GM12878 (cell line): Measurements from ENCODE around the gene SLC25A13. TPM values are rescaled to one million over a fixed set of nuclear protein-coding genes. Genes with fewer than 3 reads are reported as not detected.

Experiments
- ATAC-seq: fragments of 200-7000 bp; cut with Tn5 transposase; 3 replicates; pipeline ENCODE4 v1.9.1; 2020; ENCODE audit warnings: mild to moderate bottlenecking, moderate library complexity
- BruUV-seq: library from RNA; stranded (reverse); fragments of 400-500 nt; replicated peaks from 2 replicates; lab custom pipeline; 2021; lab: Mats Ljungman, UMichigan
- CTCF ChIA-PET: fragments of 300-600 bp; sonication (Branson Sonifier 250); formaldehyde crosslinking; extraction: SDS; loops from one replicate; lab custom pipeline; 2021; ENCODE audit warnings: inconsistent platforms; lab: Yijun Ruan, JAX
- POLR2A ChIA-PET: fragments of 350-600 bp; formaldehyde crosslinking; extraction: SDS; loops from one replicate; lab custom pipeline; 2021; ENCODE audit warnings: inconsistent platforms; lab: Charles Lee
- RAD21 ChIA-PET: fragments of 300-600 bp; sonication (Branson Sonifier 250); formaldehyde crosslinking; loops from one replicate; lab custom pipeline; 2023; ENCODE audit warnings: antibody characterized with exemption; ENCODE audit not compliant: unreplicated experiment; lab: Charles Lee
- SMC1A ChIA-PET: fragments of 300-600 bp; sonication (Branson Sonifier 250); formaldehyde crosslinking; loops from one replicate; lab custom pipeline; 2023; ENCODE audit not compliant: unreplicated experiment, uncharacterized antibody; lab: Charles Lee
- DNase-seq: peaks from one replicate; pipeline ENCODE4 v3.0.0-alpha.2; 2011; ENCODE audit warnings: low read depth, low spot score
- FAIRE-seq: peaks from 3 replicates; lab custom pipeline; 2011; peaks lifted over from hg19 to GRCh38; lab: Jason Lieb, UNC
- H2AFZ ChIP-seq: 2 replicates; pipeline ENCODE4 v1.6.0; 2011; ENCODE audit warnings: low read depth, low read length, control low read depth; ENCODE audit not compliant: control insufficient read depth
- H3K27ac ChIP-seq: 2 replicates; pipeline ENCODE4 v1.5.1; 2011; ENCODE audit warnings: control low read depth; ENCODE audit not compliant: control insufficient read depth, insufficient read depth
- H3K27me3 ChIP-seq, 2 experiments: replicated peaks in 1 of 2; 2 replicates each; pipeline versions ENCODE4 v1.6.0 to v1.6.1; 2011; ENCODE audit warnings: low read length in 1 of 2; ENCODE audit not compliant: control insufficient read depth in 2 of 2, insufficient read depth in 2 of 2
- H3K36me3 ChIP-seq, 2 experiments: 2 replicates each; pipeline ENCODE4 v1.5.1; 2011; ENCODE audit warnings: low read length in 1 of 2; ENCODE audit not compliant: control insufficient read depth in 2 of 2, insufficient read depth in 2 of 2
- H3K4me1 ChIP-seq: 2 replicates; pipeline ENCODE4 v1.6.1; 2011; ENCODE audit warnings: mild to moderate bottlenecking, low read length, moderate library complexity, mixed read lengths; ENCODE audit not compliant: control insufficient read depth, insufficient read depth
- H3K4me2 ChIP-seq: 2 replicates; pipeline ENCODE4 v1.6.0; 2011; ENCODE audit warnings: control low read depth; ENCODE audit not compliant: control insufficient read depth, insufficient read depth
- H3K4me3 ChIP-seq: fragments of 200-600 bp; sonication (generic); 2 replicates; pipeline ENCODE4 v1.5.1; 2016
- H3K79me2 ChIP-seq: 2 replicates; pipeline ENCODE4 v1.6.0; 2011; ENCODE audit warnings: low read length; ENCODE audit not compliant: control insufficient read depth, insufficient read depth
- H3K9ac ChIP-seq: 2 replicates; pipeline ENCODE4 v1.8.0; 2011; ENCODE audit warnings: low read length, control low read depth, mixed read lengths; ENCODE audit not compliant: control insufficient read depth, insufficient read depth
- H3K9me3 ChIP-seq: replicated peaks from 3 replicates; pipeline ENCODE4 v1.5.1; 2011; ENCODE audit warnings: mild to moderate bottlenecking, low read length; ENCODE audit not compliant: control insufficient read depth, insufficient read depth
- H4K20me1 ChIP-seq: 2 replicates; pipeline ENCODE4 v1.6.0; 2011; ENCODE audit not compliant: control insufficient read depth, insufficient read depth
- IRF5 ChIP-seq: fragments of 450-650 bp; IDR thresholded peaks from 2 replicates; pipeline ENCODE4 v1.6.1; 2017; ENCODE audit warnings: borderline replicate concordance
- SREBF2 ChIP-seq: IDR thresholded peaks from 2 replicates; pipeline ENCODE4 v1.6.1; 2012; ENCODE audit warnings: mild to moderate bottlenecking, low read length
- WGBS: methylation state at CpG from one replicate; pipeline ENCODE4 v1.1.6; 2016; ENCODE audit warnings: low lambda C conversion rate; ENCODE audit not compliant: insufficient replicate concordance, insufficient coverage; ENCODE audit errors: missing lambda C conversion rate; 5-methylcytosine and 5-hydroxymethylcytosine counted together
- in situ Hi-C: fragments of 300-500 bp; cut with MboI; formaldehyde crosslinking; loops from 9 replicates; pipeline ENCODE4 v1.14.3; 2018; ENCODE audit warnings: mixed read lengths
- intact Hi-C: fragments of 100-400 bp; cut with micrococcal nuclease; formaldehyde crosslinking; loops from one replicate; pipeline ENCODE4 v1.14.2; 2022; ENCODE audit not compliant: unreplicated experiment
- polyA plus RNA-seq, 11 experiments: library from polyadenylated mRNA; depleted of rRNA in 4 of 11; unstranded in 6 of 11; stranded (reverse) in 5 of 11; fragments of >200 nt; fragmentation: Nextera tagmentation in 4 of 11; fragmentation: Illumina TruSeq in 1 of 11; extraction: Ambion mirVana in 4 of 11; extraction: Trizol in 1 of 11; gene quantifications; 1 replicate in 1 of 11; 2 replicates in 10 of 11; pipeline versions ENCODE4 v1.2.1 to v1.2.3, GENCODE V29; 2011 to 2016; ENCODE audit warnings: inconsistent platforms in 2 of 11, missing spikeins in 2 of 11, low read depth in 1 of 11
- total RNA-seq, 4 experiments: library from RNA; depleted of rRNA in 3 of 4; stranded (reverse); fragments of >200 nt in 3 of 4; fragmentation: Illumina TruSeq in 1 of 4; extraction: Trizol in 1 of 4; gene quantifications; 2 replicates each; pipeline versions ENCODE4 v1.2.1 to v1.2.3, GENCODE V29; 2013 to 2021
- TF ChIP-seq, protein P1 (sequence below): IDR thresholded peaks from 2 replicates; pipeline ENCODE4 v1.6.1; 2011; ENCODE audit warnings: borderline replicate concordance, low read depth, mild to moderate bottlenecking, moderate library complexity, low read length; ENCODE audit not compliant: insufficient read depth, poor library complexity, severe bottlenecking

SLC25A13 gene
- total and polyA plus RNA-seq, 10 of the 15 experiments (the other 5 are each of a cell fraction or from before 2014, with no cell fraction given) = 7.0 to 24.7 (median 18.6) TPM

GRCh38 chr7:96347471-96347870 lies 25.6 kb upstream of the SLC25A13 start (continued):
- TF ChIP-seq, protein P1, sequence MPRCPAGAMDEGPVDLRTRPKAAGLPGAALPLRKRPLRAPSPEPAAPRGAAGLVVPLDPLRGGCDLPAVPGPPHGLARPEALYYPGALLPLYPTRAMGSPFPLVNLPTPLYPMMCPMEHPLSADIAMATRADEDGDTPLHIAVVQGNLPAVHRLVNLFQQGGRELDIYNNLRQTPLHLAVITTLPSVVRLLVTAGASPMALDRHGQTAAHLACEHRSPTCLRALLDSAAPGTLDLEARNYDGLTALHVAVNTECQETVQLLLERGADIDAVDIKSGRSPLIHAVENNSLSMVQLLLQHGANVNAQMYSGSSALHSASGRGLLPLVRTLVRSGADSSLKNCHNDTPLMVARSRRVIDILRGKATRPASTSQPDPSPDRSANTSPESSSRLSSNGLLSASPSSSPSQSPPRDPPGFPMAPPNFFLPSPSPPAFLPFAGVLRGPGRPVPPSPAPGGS = no peak

DNA sequence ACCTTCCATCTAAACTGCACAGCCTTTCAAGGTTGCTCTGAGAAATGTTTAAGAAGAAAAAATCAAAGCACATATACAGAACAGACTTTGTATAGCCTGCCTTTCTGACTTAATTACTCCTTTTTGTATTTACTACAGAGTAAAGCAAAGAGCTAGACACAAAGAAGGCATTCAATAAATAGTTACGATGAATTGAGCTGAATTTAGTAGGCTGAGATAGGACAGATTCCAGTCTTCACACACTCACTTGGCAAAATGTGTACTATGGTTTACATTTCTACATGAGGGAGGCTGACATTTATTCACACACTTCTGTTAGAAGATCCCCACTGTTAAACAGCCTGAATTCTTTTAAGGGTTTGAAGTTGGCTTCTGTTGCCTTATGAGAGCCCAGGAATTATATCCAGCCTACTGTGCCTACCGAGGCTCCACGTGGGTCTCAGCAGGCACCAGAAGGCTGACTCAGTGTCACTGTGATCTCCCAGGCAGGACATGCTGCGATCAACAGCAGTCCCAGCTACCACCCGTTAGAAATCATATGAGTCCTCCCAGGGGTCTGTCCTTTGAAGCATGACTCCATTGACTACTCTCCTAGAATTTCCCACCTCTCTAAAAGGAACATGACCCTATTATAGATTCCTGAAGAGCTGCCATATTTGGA lies 24.5 kb upstream of the SLC25A13 start:
- Histone ChIP-seq H3K79me2 (no peaks in the 10 kb centered on the region), H3K4me2 (no peak overlapping the region), H3K9me3 (no peaks in the 10 kb centered on the region), H3K4me3 (no peak overlapping the region), H3K27ac (no peak overlapping the region), H3K9ac (no peak overlapping the region), H4K20me1 (no peaks in the 10 kb centered on the region), H2AFZ (no peak overlapping the region), H3K27me3 (no peaks in the 10 kb centered on the region), H3K4me1 (no peaks in the 10 kb centered on the region), H3K36me3 (no peaks in the 10 kb centered on the region)
- ChIA-PET RAD21 (interaction anchor here (0.6 kb wide), 1 partner anchor 304 kb away, joined by 3 read pairs; no protein-coding TSS in a partner anchor), SMC1A (no interaction called here), CTCF (interaction anchor here (0.9 kb wide), 2 partner anchors 9 to 17 kb away, joined by 3 to 4 read pairs; no protein-coding TSS in a partner anchor), POLR2A (interaction anchor here (0.5 kb wide), 1 partner anchor 123 kb away, joined by 8 read pairs; no protein-coding TSS in a partner anchor)
- no peak for DNase-seq
- no peak for TF ChIP-seq IRF5
- no peak for TF ChIP-seq SREBF2
- 23% methylated on average over 5 of the region's 5 CpGs for WGBS
- in situ Hi-C loops (no loop called here), intact Hi-C loops (no loop called here)
- ATAC-seq = no peak
- no TSS peak for BruUV-seq
- no peak for FAIRE-seq
